PC-3 (cell line): ENCODE measurements around the gene IL17RD.

ENCODE experiments used
- CTCF ChIP-seq: fragments of 300-600 bp; sonication (generic); conservative IDR thresholded peaks from 2 replicates; pipeline ENCODE4 v1.5.1; 2017; ENCODE audit warnings: antibody characterized with exemption, low read depth, mild to moderate bottlenecking, low read length
- EZH2 ChIP-seq: fragments of 300-600 bp; sonication (generic); IDR thresholded peaks from one replicate; pipeline ENCODE4 v1.6.1; 2017; ENCODE audit warnings: antibody characterized with exemption, mild to moderate bottlenecking, low read length; ENCODE audit not compliant: unreplicated experiment

DNA sequence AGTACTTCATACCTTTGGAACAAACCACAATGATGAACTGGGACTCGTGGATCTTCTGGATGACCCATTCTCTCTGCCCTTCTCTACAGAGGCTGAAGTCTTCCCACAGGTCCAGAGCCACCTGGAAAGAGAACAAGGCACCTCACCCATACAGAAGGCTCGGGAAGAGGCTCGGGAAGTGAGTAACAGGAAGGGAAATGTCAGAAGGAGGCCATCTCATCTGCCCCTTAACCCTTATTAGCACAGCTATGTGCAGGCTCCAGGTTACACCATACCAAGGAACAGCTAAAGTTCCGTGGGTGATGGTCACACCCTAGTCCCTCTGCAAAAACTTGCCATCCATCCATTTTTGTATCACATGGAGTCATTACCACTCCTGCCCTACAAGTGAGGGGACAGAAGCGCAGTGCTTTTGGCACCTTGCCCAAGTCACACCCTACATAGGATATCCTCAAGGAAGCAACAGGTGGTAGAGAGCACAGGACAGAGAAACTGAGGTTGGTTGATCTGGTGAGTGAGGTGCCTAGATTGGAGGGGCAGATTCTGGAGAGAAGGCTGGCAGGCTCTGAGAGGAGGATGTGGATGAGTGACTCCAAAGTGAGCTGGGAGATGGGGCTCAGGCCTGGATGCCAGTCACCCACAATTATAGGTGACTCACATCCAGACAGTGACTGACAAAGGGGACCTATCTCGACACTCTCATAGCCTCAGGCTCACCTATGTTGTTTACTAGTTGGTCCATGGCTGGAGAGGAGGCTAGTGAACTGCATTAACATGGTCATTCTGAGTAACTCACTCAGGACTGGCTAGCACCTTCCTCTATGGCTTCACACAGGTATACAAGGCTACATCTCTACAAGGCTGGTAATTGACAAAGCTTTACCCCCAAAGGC, 66.5 kb downstream of the IL17RD start:
- no peak for TF ChIP-seq CTCF
- TF ChIP-seq EZH2, result no peak
